HG02885 (cell line): ENCODE measurements around the gene PLEKHO2.

ENCODE experiments used
- ATAC-seq: cut with Tn5 transposase; IDR thresholded peaks from one replicate; pipeline ENCODE4 v1.9.1; 2021; ENCODE audit warnings: mild to moderate bottlenecking; ENCODE audit not compliant: unreplicated experiment, poor library complexity

Gene PLEKHO2

DNA sequence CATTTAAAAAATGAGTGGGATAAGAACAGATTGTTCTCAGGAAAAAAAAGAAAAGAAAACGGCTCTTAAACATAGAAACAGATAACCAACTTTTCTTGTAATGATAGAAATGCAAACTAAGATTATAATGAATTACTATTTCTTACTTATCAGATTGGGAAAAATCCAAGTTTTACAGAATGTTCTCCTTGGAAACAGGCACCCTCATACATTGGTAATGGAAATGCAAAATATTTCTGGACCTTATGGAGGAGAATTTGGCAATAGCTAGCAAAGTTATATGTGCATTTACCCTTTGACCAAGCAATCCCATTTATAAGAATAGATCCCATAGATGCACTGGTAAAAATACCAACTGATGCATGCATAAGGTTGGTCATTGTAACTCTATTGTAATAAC, 66.3 kb downstream of the PLEKHO2 start:
- ATAC-seq = no peak

DNA sequence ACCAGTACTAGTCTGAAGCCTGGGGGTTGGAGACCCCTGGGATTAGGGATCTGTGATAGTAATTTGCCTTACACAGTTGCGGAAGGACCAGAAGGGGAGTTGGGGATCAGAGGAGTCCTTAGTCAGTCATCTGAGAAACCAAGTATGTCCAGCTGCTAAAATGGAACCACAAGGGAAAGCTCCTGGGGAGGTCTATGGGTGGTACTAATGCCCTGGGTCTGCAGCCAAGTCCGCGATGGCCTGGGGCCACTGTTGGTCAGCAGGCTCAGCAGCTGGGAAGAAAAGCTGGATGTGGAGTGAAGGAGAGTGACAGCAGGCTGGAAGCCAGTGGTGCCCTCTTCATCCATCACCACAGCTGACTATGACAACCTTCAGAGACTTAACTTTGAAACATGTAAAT, 67.8 kb downstream of the PLEKHO2 start:
- ATAC-seq = no peak

DNA sequence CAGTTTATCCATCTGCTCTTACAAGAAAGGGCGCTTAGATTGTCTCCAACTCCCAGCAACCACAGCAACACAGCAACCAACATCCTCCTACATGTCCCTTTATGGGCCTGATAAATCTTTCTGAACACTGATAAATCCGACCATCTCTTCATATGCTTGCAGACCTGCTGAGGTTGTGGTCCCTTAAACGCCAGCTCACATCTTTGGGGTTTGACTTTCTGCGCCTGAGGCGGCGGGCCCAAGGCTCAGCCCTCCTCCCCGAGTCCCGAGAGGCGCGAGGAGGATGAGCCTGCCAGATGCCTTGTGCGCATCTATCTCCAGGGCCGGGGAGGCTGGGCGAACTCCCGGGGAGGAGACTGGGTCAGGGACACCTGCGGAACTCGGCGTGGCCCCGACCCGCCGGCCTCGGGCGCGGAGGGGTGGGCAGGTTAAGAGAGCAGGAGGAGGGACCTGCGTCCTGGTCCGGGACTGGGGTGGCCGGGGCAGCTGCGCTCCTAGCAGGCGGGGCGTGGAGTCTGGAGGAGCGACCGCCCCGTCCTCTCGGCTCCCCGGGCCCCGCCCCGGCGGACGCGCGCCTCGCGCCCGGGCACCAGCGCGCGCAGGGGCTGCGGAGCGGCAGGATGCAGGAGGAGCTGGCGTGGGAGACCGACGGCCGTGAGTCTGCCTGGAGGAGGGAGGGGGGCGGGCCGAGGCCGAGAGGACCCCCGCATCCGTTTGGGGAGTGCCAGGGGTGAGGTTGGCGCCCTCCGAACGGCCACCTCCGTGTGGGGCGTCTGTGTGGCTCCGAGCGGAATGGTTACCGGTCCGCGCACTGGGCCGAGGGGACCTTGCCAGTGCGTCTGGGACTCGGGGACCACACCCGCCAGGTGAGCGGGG, 69.8 kb downstream of the PLEKHO2 start, which contains the start of gene ANKDD1A:
TSS of gene ANKDD1A (plus strand) at position 592 of the 876 bp plus-strand sequence. CDS start at position 621, 29 bp downstream.
- ATAC-seq = peak; percentile 75

DNA sequence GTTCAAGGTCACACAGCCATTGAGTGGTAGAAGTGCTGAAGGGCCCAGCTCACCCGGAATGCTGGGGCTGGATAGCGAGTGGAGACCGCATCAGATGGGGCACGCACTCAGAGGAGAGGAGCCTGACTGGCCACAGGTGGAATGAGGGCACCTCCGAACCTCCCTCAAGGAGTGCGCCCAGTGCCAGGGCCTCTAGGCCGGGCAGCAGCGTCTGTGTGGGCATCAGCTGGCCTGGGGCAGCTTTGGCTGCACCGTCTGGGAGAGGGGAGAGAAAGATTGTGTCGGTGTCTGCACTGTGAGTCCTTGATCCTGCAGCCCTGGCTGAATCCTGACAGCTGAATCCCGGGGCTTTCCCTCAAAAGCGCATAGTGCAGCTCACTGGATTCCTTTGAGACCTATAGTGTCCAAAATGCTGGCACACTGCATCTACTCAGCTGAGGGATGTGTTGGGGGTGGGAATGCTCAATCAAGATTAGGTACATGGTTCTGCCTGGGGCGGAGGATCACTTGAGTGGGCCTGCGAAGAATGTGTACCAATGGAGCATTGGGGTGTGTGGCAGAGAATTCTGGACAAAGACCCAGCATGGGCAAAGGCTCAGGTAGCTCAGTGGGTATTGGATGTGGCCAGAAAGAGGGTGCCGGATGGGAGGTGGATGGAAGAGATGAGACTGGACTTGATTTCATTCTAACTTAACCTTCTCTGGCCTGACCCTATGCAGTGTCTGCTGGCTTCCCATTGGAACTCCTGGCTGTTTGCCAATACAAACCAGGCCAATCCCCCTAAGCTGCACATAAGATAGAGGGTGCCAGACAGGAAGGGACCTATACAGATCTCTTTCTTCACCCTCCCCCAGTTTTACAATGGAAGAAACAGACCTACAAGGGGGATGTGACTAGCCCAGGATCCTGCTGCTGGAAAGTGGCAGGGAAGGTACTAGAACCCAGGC, 70.9 kb downstream of the PLEKHO2 start:
- ATAC-seq = no peak

DNA sequence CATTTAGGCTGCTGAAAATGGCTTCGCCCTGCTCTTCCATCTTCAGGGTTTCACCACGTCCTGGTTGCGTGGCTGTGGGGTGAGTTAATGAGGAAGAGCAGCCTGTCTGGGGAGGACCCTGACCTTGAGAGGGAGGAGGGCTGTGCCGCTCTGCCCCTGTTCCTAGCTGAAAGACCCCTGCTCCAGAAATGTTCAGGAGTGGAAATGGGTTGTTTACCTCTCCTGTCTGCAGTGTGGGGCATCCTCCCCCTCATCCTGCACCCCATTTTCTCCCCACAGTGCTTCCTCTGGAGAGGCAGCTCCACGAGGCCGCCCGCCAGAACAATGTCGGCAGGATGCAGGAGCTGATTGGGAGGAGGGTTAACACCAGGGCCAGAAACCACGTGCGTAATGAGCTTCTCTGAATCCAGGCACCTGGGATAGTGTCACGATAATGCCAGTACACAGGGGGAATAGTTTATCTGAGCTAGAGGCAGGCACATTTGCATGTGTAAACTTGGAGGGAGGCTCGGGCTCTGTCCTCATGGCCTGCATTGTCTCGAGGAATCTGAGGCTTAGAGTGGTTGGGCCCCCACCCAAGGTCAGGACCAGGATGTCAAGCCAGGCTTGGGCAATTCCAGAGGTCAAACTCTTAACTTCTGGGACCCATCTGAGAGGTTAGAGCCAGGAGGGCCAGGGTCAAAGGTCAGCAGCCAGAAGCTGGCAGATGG, 74.0 kb downstream of the PLEKHO2 start:
- ATAC-seq = no peak

DNA sequence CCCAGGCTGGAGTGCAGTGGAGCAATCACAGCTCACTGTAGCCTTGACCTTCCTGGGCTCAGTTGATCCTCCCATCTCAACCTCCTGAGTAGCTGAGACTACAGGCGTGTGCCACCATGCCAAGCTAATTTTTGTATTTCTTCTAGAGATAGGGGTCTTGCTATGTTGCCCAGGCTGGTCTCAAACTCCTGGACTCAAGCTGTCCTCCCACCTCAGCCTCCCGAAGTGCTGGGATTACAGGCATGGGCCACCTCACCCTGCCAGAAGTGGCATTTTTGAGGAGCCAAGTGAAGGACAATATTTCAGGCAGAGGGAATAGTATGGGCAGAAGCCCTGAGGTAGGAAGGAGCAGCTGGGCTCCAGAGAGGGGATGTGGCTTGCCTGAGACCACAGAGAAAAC, 74.7 kb downstream of the PLEKHO2 start:
- no peak for ATAC-seq

DNA sequence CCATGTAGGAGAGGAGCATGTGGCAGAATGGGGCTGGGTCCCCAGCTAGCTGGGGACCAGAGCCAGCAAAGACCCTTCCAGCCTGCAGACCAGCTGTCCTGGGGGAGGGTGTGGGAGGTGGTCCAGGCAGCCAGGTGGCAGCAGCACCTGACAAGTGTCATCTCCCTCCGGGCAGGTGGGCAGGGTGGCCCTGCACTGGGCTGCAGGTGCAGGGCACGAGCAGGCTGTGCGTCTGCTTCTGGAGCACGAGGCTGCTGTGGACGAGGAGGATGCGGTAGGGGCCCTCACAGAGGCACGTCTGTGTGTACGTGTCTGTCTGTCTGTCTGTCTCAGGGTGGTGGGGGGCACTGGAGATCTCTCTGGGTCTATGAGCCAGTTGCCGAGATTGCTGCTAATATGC, 75.5 kb downstream of the PLEKHO2 start:
- ATAC-seq = no peak
